Duodenal mucosa (tissue), 2 donors: Measurements from ENCODE around the gene DLL4.

Source experiments
- H3K27ac ChIP-seq: one replicate; pipeline ENCODE4 v1.7.0; 2013; ENCODE audit warnings: low read depth, low read length
- H3K27me3 ChIP-seq, 2 donors: one replicate each; pipeline ENCODE4 v1.7.0; 2013; ENCODE audit warnings: low read length in 2 of 2, control low read depth in 1 of 2; ENCODE audit not compliant: insufficient read depth in 2 of 2, control insufficient read depth in 1 of 2
- H3K36me3 ChIP-seq, 2 donors: one replicate each; pipeline ENCODE4 v1.7.0; 2013; ENCODE audit warnings: low read length in 2 of 2, control low read depth in 1 of 2; ENCODE audit not compliant: insufficient read depth in 2 of 2, control insufficient read depth in 1 of 2
- H3K4me1 ChIP-seq, 2 donors: one replicate each; pipeline ENCODE4 v1.7.0; 2013; ENCODE audit warnings: low read length in 2 of 2, control low read depth in 1 of 2; ENCODE audit not compliant: insufficient read depth in 2 of 2, control insufficient read depth in 1 of 2
- H3K4me3 ChIP-seq, 2 donors: one replicate each; pipeline ENCODE4 v1.7.0; 2013; ENCODE audit warnings: low read length in 2 of 2, low read depth in 1 of 2
- H3K9ac ChIP-seq, 2 donors: one replicate each; pipeline ENCODE4 v1.7.0; 2013; ENCODE audit warnings: low read length in 2 of 2, low read depth in 1 of 2
- H3K9me3 ChIP-seq, 2 donors: one replicate each; pipeline ENCODE4 v1.7.0; 2013; ENCODE audit warnings: low read length in 2 of 2, control low read depth in 1 of 2; ENCODE audit not compliant: control insufficient read depth in 1 of 2

DLL4 gene

DNA sequence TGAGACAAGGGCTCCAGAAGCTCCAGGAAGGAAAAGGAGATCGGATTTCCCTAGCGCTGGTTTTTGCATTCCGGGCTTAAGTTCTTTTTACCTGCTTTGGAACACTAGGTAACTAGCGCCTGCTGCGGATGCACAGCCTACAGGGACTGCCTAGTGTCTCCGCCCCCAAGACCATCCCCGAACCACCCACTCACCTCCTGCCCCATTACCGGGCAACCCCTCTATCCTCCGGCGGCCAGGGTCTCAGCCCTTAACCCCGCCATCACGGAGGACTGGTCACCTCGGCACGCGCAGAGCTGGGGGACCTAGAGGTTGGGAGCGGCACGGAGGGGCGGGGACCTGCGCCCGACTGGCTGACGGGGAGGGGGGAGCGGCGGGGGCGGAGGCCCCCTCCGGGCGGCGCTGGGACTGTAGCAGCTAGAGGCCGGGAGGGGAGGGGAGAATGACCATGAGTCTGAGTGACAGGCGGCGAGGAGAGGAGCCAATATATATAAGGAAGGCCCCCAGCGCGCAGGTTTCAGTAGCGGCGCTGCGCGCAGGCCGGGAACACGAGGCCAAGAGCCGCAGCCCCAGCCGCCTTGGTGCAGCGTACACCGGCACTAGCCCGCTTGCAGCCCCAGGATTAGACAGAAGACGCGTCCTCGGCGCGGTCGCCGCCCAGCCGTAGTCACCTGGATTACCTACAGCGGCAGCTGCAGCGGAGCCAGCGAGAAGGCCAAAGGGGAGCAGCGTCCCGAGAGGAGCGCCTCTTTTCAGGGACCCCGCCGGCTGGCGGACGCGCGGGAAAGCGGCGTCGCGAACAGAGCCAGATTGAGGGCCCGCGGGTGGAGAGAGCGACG lies at the start of gene DLL4:
Gene DLL4, plus strand, starts transcription at position 520 of the 839 bp plus-strand sequence. CDS start 329 bp downstream, outside the sequence.
- Histone ChIP-seq H3K4me1 (peaks cover 69 to 79% of the 10 kb centered on the region in 2 donors), H3K4me3 (peak within 1 kb of the TSS; percentile 60 to 75), H3K27ac (peak within 1 kb of the TSS; percentile 32), H3K9me3 (no peaks in the 10 kb centered on the region), H3K27me3 (peaks cover 17 to 36% of the 10 kb centered on the region in 2 donors), H3K36me3 (no peaks in the 10 kb centered on the region), H3K9ac (peak within 1 kb of the TSS; percentile 33 to 54)

- no peak overlapping the region for H3K4me3 ChIP-seq
- H3K27ac ChIP-seq, result no peak overlapping the region
- no peaks in the 10 kb centered on the region for H3K36me3 ChIP-seq
- H3K27me3 ChIP-seq, result no peaks in the 10 kb centered on the region
- peaks cover 0 to 6% of the 10 kb centered on the region in 2 donors for H3K4me1 ChIP-seq
- no peak overlapping the region for H3K9ac ChIP-seq
- H3K9me3 ChIP-seq, result no peaks in the 10 kb centered on the region
Observed at GRCh38 chr15:40879609-40880008, 49.5 kb upstream of the DLL4 start.

DNA sequence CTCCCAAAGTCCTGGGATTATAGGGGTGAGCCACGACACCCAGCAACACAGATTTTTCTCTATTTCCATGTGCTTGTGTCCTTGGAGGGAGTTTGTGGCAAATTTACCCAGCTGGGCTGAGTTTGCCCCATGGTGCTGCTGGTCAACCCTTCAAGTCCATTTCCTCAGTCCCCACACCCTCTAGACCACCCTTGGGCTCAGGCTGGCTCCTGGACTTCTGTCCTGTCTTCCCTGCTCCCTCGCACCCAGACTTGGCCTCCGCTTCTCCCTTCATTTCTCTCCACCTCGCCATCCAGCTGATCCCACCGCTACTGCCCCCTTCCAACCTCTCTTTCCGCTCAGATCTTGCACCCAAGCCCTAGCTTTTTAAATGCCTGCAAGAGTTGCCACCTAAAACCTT lies 47.8 kb upstream of the DLL4 start:
- H3K4me1 ChIP-seq, result peaks cover 0 to 6% of the 10 kb centered on the region in 2 donors
- no peak overlapping the region for H3K27ac ChIP-seq
- H3K4me3 ChIP-seq, result no peak overlapping the region

DNA sequence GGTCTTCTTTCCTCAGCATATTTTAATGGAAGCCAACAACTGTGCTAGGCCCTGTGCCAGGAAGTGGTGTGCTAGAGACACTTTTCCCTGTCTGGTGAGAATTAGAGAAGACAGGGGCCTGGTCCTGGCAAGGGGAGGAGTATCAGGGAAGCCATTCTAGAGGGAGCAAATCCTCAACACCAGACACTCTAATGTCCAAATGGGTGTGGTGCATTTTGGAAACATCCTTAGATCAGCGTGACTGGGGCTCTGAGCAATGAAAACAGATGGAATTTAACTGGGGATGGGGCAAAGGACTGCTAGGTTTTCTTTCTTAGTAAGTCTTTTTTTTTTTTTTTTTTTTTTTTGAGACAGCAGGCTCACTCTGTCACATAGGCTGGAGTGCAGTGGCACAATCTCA lies 42.6 kb upstream of the DLL4 start:
- H3K27me3 ChIP-seq, result no peaks in the 10 kb centered on the region
- H3K36me3 ChIP-seq, result no peaks in the 10 kb centered on the region
- no peak overlapping the region for H3K4me3 ChIP-seq
- H3K9ac ChIP-seq, result no peak overlapping the region
- H3K9me3 ChIP-seq, result no peaks in the 10 kb centered on the region
- no peak overlapping the region for H3K27ac ChIP-seq
- no peaks in the 10 kb centered on the region for H3K4me1 ChIP-seq

More for the DNA sequence above, 47.8 kb upstream of the DLL4 start:
- H3K27me3 ChIP-seq, result no peaks in the 10 kb centered on the region
- H3K9ac ChIP-seq, result no peak overlapping the region
- no peaks in the 10 kb centered on the region for H3K36me3 ChIP-seq
- H3K9me3 ChIP-seq, result no peaks in the 10 kb centered on the region

GRCh38 chr15:40889112-40889511 lies 40.0 kb upstream of the DLL4 start:
- Histone ChIP-seq H3K27ac (no peak overlapping the region), H3K4me1 (peaks cover 18 to 19% of the 10 kb centered on the region in 2 donors), H3K36me3 (no peaks in the 10 kb centered on the region), H3K9me3 (no peaks in the 10 kb centered on the region), H3K4me3 (no peak overlapping the region), H3K27me3 (no peaks in the 10 kb centered on the region), H3K9ac (no peak overlapping the region)

- Histone ChIP-seq H3K9me3 (no peaks in the 10 kb centered on the region), H3K4me1 (peaks cover 29 to 30% of the 10 kb centered on the region in 2 donors), H3K27me3 (no peaks in the 10 kb centered on the region), H3K36me3 (peaks cover 0 to 5% of the 10 kb centered on the region in 2 donors), H3K27ac (no peak overlapping the region), H3K4me3 (no peak overlapping the region), H3K9ac (no peak overlapping the region)
Observed at GRCh38 chr15:40891138-40891537, 38.0 kb upstream of the DLL4 start.

DNA sequence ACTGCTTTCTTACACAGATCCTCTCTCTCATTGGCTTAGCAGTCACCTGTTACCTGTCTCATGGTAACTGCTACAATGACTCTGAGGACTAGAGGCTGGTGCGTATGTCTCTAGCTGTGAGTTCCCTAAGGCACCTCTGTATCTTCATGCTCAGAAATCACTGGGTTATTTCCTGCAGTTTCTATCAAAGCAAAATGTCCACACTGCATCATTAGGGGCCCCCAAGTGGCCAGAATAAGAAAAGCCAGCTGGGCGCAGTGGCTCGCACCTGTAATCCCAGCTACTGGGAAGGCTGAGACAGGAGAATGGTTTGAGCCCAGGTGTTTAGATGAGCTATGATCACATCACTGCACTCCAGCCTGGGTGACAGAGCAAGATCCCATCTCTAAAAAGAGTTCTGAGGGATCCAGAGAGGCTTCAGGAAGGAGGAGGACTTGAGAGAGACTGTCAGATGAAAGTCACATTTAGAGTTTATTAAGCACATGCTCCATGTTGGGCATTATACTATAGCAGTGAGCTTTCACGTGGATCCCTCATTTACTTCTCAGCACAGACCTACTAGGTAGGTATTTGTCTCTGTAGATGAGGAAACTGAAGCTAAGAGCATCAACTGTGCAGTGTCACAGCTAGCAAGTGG lies 37.2 kb upstream of the DLL4 start:
- Histone ChIP-seq H3K27me3 (no peaks in the 10 kb centered on the region), H3K36me3 (peaks cover 0 to 5% of the 10 kb centered on the region in 2 donors), H3K4me3 (no peak overlapping the region), H3K9ac (no peak overlapping the region), H3K27ac (no peak overlapping the region), H3K4me1 (peaks cover 29 to 30% of the 10 kb centered on the region in 2 donors), H3K9me3 (no peaks in the 10 kb centered on the region)

DNA sequence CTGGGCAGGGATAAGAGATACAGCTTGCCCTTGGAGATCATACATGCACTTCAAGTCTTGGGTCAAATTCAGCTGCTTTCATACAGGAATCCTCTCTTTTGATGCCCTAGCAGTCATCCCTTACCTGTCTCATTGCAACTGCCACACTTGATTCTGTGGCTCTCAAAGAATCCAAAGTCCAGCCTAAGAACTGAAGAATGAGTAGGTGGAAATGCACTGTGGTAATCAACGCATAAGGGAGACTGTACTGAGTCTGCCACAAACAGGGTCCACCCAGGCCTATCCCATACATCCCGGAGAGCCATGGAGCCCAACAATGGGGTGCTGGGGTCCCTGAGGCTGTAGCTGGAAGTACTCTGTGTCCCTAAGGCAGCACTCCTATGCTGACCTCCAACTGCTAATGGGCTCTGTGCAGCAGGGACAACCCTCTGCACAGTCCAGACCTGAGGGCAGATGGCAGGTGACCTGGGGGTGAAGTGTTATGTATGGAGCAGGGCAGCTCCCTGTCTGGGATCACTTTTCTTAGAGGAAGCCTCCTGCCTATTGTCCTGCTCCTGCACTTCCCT lies 36.6 kb upstream of the DLL4 start:
- peaks cover 0 to 5% of the 10 kb centered on the region in 2 donors for H3K36me3 ChIP-seq
- peaks cover 29 to 30% of the 10 kb centered on the region in 2 donors for H3K4me1 ChIP-seq
- H3K9me3 ChIP-seq, result no peaks in the 10 kb centered on the region
- no peak overlapping the region for H3K9ac ChIP-seq
- no peak overlapping the region for H3K4me3 ChIP-seq
- no peak overlapping the region for H3K27ac ChIP-seq
- no peaks in the 10 kb centered on the region for H3K27me3 ChIP-seq

DNA sequence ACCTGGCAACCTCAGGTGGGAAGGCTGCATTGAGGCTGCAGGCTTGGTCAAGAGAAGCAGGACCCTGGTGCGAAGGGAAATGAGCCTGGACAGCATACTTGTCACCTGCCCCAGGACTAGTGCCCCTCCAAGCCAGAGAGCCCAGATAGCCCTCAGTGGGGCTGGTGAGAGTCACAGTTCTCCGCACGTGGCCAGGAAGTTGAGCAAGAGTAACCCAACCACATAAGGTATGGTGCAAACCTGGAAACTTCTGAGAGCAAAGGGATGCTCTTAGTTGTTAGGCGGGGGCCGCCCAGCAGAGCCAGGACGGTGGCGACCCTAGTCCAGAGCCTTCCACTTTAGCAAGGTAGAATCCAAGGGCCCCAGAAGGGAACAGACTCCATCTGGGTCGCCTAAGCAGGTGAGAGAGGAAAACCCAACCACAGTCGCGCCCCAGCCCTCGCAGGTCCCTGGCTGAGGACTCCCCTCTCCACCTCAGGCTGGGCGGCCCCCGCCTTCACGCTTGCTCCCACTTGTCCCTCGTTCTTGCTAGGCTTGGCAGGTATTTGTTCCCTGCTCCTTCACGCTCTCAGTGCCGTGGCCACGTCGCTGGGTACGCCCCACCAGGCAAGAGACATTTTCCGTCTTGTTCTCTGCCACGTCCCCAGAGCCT lies 36.0 kb upstream of the DLL4 start:
- Histone ChIP-seq H3K9me3 (no peaks in the 10 kb centered on the region), H3K4me3 (peak overlapping the region in 1 of 2 donors; percentile 62), H3K36me3 (peaks cover 0 to 5% of the 10 kb centered on the region in 2 donors), H3K4me1 (peaks cover 29 to 30% of the 10 kb centered on the region in 2 donors), H3K27ac (no peak overlapping the region), H3K9ac (no peak overlapping the region), H3K27me3 (no peaks in the 10 kb centered on the region)
